Neutrophil (primary cell): ENCODE data around the gene FNBP1L.

Source experiments
- H3K27ac ChIP-seq: fragments of 200-600 bp; sonication (generic); 2 replicates; pipeline ENCODE4 v1.5.1; 2016; ENCODE audit warnings: mild to moderate bottlenecking, moderate library complexity
- H3K27me3 ChIP-seq: fragments of 200-600 bp; sonication (generic); 2 replicates; pipeline ENCODE4 v1.6.0; 2016; ENCODE audit warnings: mild to moderate bottlenecking
- H3K36me3 ChIP-seq: fragments of 200-600 bp; sonication (generic); 2 replicates; pipeline ENCODE4 v1.5.1; 2017
- H3K4me1 ChIP-seq, 2 experiments: fragments of 200-600 bp in 1 of 2; sonication (generic) in 1 of 2; 1 replicate in 1 of 2; 2 replicates in 1 of 2; pipeline versions ENCODE4 v1.5.1 to v1.6.1; 2013 to 2016; ENCODE audit warnings: low read depth in 1 of 2, low read length in 1 of 2, mild to moderate bottlenecking in 1 of 2, moderate library complexity in 1 of 2; ENCODE audit not compliant: control insufficient read depth in 1 of 2, insufficient read depth in 1 of 2
- H3K4me3 ChIP-seq, 2 experiments: fragments of 200-600 bp in 1 of 2; sonication (generic) in 1 of 2; 1 replicate in 1 of 2; 2 replicates in 1 of 2; pipeline ENCODE4 v1.5.1; 2013 to 2016; ENCODE audit warnings: low read depth in 1 of 2, low read length in 1 of 2, mild to moderate bottlenecking in 1 of 2, moderate library complexity in 1 of 2
- H3K9me3 ChIP-seq: fragments of 200-600 bp; sonication (generic); 2 replicates; pipeline ENCODE4 v1.5.1; 2016
- CTCF ChIP-seq: fragments of 200-600 bp; sonication (generic); IDR thresholded peaks from 2 replicates; pipeline ENCODE4 v1.5.1; 2016; ENCODE audit warnings: antibody characterized with exemption

FNBP1L gene

GRCh38 chr1:93579891-93580290 is 132.0 kb downstream of the FNBP1L start:
- no peak overlapping the region for H3K27ac ChIP-seq
- no peaks in the 10 kb centered on the region for H3K4me1 ChIP-seq
- no peak for TF ChIP-seq CTCF
- no peak overlapping the region for H3K4me3 ChIP-seq
- H3K9me3 ChIP-seq: no peaks in the 10 kb centered on the region
- no peaks in the 10 kb centered on the region for H3K36me3 ChIP-seq
- no peaks in the 10 kb centered on the region for H3K27me3 ChIP-seq

DNA sequence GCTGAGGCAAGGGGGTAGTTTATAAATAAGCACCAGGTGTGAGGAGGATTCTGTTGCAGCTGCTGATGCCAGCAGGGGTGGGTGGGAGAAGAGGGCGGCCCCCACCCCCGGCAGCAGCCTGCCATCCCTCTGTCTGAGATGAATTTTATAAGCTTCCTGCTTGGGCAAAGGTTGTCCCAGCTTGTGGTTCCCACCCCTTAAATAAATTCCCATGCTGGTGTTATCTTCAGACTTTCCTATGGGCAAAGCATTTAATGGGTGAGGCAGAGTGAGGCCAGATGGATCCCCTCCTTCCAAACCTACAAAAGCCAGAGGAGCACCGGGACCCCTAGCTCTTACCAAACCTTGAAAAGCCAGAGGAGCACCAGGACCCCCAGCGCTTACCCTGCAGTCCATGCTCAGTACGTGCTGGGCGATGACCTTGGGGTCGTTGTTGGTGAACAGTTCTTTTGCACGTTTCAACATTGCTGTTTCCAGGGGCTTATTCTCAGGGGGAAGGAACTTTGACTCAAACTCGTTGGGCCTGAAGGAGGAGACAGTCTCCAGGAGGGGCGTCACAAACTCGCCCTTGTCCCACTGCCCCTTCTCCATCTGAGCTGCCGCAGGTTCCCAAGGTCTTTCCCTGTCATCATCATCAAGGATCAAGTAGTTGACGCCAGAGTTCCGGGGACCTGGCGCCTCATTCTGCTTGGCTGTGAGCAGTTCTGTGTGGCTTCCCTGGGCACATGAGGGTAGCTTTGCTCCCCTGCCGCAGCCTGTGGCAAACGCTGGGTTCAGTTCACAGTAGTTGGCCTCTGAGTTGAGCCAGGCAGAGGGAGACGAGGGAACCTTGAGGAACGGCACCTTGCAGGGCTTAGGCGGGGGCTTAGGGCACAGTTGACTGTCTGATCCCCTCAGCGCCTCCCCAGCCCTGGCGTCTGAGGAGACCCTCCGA is 134.3 kb downstream of the FNBP1L start:
- H3K4me3 ChIP-seq: no peak overlapping the region
- H3K27ac ChIP-seq: no peak overlapping the region
- H3K9me3 ChIP-seq: no peaks in the 10 kb centered on the region
- no peaks in the 10 kb centered on the region for H3K4me1 ChIP-seq
- H3K27me3 ChIP-seq: no peaks in the 10 kb centered on the region
- no peaks in the 10 kb centered on the region for H3K36me3 ChIP-seq
- TF ChIP-seq CTCF: no peak

DNA sequence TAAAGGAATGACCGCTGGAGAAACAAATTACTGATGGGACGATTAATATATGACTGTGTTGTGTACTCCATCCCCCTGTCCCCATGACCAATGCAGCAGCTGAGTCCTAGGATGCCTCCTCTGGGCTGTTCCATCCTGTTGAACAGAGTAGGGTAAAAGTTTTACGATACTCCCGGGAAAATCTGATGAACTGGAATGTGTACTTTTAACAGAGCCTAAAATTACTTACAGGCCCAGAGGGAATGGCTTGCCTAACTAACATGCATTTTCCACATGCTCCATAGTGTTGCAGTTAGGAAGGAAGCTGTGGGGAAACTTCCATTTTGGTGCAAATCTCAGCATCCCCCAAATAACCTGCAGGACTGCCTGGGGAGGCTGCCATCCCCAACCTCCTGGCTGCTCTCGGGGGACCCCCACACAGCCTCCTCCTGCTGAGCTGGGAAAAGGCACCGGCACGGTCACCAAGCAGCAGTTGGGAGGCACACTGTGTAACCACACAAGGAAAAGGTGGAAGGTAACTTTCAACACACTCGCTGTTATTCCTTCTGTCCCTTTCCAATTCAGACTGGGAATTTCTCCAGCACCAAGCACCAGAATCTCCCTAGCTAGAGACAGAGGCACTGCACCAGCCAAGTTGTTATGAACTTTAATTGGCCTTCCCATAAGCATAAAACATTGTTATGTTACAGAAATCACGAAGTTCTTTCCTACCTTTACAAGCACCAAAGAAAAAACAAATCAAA is 136.5 kb downstream of the FNBP1L start:
- H3K4me1 ChIP-seq: peaks cover 0 to under 1% of the 10 kb centered on the region in 2 experiments
- H3K27me3 ChIP-seq: no peaks in the 10 kb centered on the region
- no peak for TF ChIP-seq CTCF
- H3K27ac ChIP-seq: no peak overlapping the region
- H3K4me3 ChIP-seq: no peak overlapping the region
- H3K36me3 ChIP-seq: no peaks in the 10 kb centered on the region
- H3K9me3 ChIP-seq: no peaks in the 10 kb centered on the region

GRCh38 chr1:93585059-93585966 is 137.4 kb downstream of the FNBP1L start:
- no peaks in the 10 kb centered on the region for H3K27me3 ChIP-seq
- TF ChIP-seq CTCF: no peak
- H3K4me3 ChIP-seq: no peak overlapping the region
- no peaks in the 10 kb centered on the region for H3K36me3 ChIP-seq
- peaks cover 0 to 3% of the 10 kb centered on the region in 2 experiments for H3K4me1 ChIP-seq
- H3K9me3 ChIP-seq: no peaks in the 10 kb centered on the region
- H3K27ac ChIP-seq: no peak overlapping the region

- Histone ChIP-seq H3K36me3 (no peaks in the 10 kb centered on the region), H3K9me3 (no peaks in the 10 kb centered on the region), H3K27ac (no peak overlapping the region), H3K4me1 (peaks cover 6 to 12% of the 10 kb centered on the region in 2 experiments), H3K4me3 (no peak overlapping the region), H3K27me3 (no peaks in the 10 kb centered on the region)
- no peak for TF ChIP-seq CTCF
Measured at GRCh38 chr1:93587354-93587753, 139.4 kb downstream of the FNBP1L start.
